GM21367 (cell line): ENCODE measurements around the gene LZTR1.

Experiments used
- ATAC-seq: cut with Tn5 transposase; IDR thresholded peaks from one replicate; pipeline ENCODE4 v1.9.1; 2021; ENCODE audit not compliant: unreplicated experiment

Gene LZTR1

GRCh38 chr22:21014202-21014725 lies 32.2 kb downstream of the LZTR1 start:
- ATAC-seq, result no peak

DNA sequence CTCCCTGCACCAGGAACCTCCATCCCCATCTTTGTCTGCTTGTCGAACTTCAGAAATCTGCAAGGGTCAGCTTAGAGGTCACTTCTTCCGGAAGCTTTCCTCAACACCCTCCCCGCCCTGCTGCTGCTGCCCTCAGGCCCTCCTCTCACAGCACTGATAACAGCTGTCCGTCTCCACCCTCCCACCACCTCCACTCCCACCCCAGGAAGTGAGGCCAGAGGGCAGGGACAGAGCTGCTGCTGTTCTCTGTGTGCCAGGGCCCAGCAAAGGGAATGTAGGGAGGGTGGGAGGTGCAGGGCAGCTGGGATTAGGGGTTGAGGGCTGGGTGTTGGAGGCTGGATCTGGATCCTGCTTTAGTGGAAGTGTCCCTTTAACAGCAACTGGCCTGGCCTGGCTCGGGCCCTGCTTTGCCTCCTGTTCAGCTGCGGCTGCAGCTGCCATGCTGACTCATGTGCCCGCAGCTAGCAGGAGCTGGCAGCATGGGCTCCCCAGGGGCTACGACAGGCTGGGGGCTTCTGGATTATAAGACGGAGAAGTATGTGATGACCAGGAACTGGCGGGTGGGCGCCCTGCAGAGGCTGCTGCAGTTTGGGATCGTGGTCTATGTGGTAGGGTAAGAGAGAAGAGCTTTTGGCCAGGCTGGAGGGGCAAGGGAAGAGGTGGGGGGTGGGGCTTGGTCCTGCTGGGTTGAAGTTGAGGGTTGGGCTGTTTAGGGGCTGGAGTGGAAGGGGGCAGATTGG lies 32.8 kb downstream of the LZTR1 start, which contains the start of gene P2RX6:
TSS of gene P2RX6 (plus strand) at position 440 of the 740 bp plus-strand sequence. CDS start at position 450, 10 bp downstream.
- no peak for ATAC-seq

- ATAC-seq, result no peak
These were observed 33.4 kb downstream of the LZTR1 start for GRCh38 chr22:21015466-21016006.

GRCh38 chr22:21016644-21017420 lies 34.7 kb downstream of the LZTR1 start:
- ATAC-seq, result no peak

DNA sequence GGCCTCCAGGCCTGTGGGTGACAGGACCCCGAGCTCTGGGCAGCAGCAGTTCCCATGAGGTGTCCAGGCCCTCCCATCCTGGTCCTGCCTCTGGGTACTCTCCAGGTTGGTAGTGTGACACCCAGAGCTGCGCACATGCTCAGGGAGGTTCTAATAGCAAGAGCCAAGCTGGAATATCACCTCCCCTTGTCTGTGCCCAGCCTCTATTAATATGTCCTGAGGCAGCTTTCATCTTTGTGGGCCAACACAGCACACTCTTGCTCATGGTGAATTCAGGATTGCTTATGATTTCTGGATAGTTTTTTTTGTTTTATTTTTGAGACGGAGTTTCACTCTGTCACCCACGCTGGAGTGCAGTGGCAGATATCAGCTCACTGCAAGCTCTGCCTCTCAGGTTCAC lies 36.2 kb downstream of the LZTR1 start:
- no peak for ATAC-seq

DNA sequence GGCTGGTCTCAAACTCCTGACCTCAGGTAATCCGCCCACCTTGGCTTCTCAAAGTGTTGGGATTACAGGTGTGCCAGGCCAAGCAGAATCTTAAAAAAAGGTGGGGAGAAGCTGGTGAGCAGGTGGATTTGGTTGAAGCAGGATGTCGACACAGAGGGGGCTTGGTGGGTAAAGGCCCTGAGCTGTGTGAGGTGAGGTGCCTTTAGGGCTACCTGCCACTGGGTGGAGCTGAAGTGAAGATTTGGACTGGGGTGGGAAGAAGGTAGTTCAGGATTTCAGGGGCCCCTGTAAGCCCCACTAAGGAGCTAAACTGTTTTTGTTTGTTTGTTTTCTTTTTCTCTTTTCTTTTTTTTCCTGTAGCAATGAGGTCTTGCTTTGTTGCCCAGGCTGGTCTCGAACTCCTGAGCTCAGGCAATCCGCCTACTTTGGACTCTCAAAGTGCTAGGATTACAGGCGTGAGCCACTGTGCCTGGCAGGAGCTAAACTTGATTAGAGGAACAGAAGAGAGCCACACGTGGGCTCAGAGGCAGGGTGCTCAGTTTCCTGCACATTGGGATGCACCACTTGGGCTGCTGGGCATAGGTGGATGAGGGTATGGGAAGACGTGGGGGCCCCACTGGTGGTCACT lies 38.8 kb downstream of the LZTR1 start:
- ATAC-seq, result no peak

GRCh38 chr22:21022507-21022906 lies 40.4 kb downstream of the LZTR1 start:
- ATAC-seq, result no peak

DNA sequence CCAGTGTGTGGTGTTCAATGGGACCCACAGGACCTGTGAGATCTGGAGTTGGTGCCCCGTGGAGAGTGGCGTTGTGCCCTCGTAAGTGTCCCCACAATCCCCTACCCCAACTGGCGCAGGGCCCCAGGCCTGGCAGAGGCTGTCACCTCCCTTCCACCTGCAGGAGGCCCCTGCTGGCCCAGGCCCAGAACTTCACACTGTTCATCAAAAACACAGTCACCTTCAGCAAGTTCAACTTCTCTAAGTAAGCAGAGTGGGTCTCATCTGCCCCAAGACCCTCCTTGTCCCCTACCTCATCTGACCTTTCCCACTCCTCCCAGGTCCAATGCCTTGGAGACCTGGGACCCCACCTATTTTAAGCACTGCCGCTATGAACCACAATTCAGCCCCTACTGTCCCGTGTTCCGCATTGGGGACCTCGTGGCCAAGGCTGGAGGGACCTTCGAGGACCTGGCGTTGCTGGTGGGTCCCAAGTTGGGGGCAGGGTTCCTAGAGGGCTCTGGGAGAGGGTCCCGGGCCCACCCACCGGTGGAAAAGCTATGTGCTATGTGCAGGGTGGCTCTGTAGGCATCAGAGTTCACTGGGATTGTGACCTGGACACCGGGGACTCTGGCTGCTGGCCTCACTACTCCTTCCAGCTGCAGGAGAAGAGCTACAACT lies 41.0 kb downstream of the LZTR1 start:
- ATAC-seq, result no peak

GRCh38 chr22:21025266-21025665 lies 43.2 kb downstream of the LZTR1 start:
- ATAC-seq, result no peak

DNA sequence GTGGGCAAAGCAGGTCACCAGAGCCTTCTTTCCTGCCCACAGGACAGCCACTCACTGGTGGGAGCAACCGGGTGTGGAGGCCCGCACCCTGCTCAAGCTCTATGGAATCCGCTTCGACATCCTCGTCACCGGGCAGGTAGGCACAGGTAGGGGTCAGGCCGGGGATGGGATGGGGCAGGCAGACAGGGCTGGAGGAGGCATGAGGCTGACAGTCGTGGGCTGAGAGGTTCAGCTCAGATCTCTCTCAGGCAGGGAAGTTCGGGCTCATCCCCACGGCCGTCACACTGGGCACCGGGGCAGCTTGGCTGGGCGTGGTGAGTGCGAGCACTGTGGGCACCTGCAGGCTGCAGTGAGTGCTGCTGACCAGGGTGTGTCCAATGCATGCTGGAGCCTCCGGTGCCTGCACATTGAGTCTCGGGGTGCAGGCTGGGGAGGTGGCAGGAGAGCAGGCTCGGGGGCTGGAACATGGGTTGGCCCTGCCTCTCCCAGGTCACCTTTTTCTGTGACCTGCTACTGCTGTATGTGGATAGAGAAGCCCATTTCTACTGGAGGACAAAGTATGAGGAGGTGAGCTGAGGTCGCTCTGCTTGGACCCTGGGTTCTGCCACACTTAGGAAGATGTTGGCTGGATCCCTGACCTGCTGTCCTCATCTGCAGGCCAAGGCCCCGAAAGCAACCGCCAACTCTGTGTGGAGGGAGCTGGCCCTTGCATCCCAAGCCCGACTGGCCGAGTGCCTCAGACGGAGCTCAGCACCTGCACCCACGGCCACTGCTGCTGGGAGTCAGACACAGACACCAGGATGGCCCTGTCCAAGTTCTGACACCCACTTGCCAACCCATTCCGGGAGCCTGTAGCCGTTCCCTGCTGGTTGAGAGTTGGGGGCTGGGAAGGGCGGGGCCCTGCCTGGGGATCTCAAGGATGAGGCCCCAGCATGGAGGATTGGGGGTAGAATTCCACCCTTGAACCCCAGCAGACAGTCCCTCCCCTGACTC lies 44.0 kb downstream of the LZTR1 start:
- no peak for ATAC-seq

- no peak for ATAC-seq
These were observed 44.9 kb downstream of the LZTR1 start for GRCh38 chr22:21026783-21027692.

- no peak for ATAC-seq
These were observed 46.5 kb downstream of the LZTR1 start for GRCh38 chr22:21028277-21029251.

- no peak for ATAC-seq
These were observed 47.5 kb downstream of the LZTR1 start for GRCh38 chr22:21029486-21030025.

GRCh38 chr22:21030032-21030431 lies 47.9 kb downstream of the LZTR1 start:
- no peak for ATAC-seq

GRCh38 chr22:21030621-21031544 lies 48.8 kb downstream of the LZTR1 start:
- no peak for ATAC-seq

- no peak for ATAC-seq
These were observed 49.5 kb downstream of the LZTR1 start for GRCh38 chr22:21031545-21032036.
